MM.1S (cell line): Measurements from ENCODE around the gene OIT3.

ENCODE experiments used
- DNase-seq: peaks from one replicate; pipeline ENCODE4 v3.0.0-alpha.2; 2015
- H2AFZ ChIP-seq: fragments of 300-600 bp; sonication (generic); 2 replicates; pipeline ENCODE4 v1.6.0; 2016; ENCODE audit warnings: antibody characterized with exemption, low read length
- H3F3A ChIP-seq: fragments of 300-600 bp; sonication (generic); 2 replicates; pipeline ENCODE4 v1.6.1; 2016; ENCODE audit warnings: mild to moderate bottlenecking, antibody characterized with exemption, low read length, moderate library complexity, mixed read lengths; ENCODE audit not compliant: insufficient read depth
- H3K27ac ChIP-seq: fragments of 300-600 bp; sonication (generic); 2 replicates; pipeline ENCODE4 v1.5.1; 2016; ENCODE audit warnings: mild to moderate bottlenecking, low read length
- H3K27me3 ChIP-seq: fragments of 300-600 bp; sonication (generic); replicated peaks from 2 replicates; pipeline ENCODE4 v1.6.0; 2016; ENCODE audit warnings: low read length; ENCODE audit not compliant: insufficient read depth
- H3K36me3 ChIP-seq: fragments of 300-600 bp; sonication (generic); replicated peaks from 2 replicates; pipeline ENCODE4 v1.6.1; 2016; ENCODE audit warnings: mild to moderate bottlenecking, low read length, mixed read lengths; ENCODE audit not compliant: insufficient read depth
- H3K4me1 ChIP-seq: fragments of 300-600 bp; sonication (generic); 2 replicates; pipeline ENCODE4 v1.6.1; 2016; ENCODE audit warnings: low read length, mixed read lengths
- H3K4me2 ChIP-seq: fragments of 300-600 bp; sonication (generic); 2 replicates; pipeline ENCODE4 v1.6.0; 2016; ENCODE audit warnings: low read depth, low read length
- H3K4me3 ChIP-seq: fragments of 300-600 bp; sonication (generic); 2 replicates; pipeline ENCODE4 v1.5.1; 2016; ENCODE audit warnings: low read length, mixed read lengths
- H3K79me2 ChIP-seq: fragments of 300-600 bp; sonication (generic); 2 replicates; pipeline ENCODE4 v1.6.1; 2016; ENCODE audit warnings: mixed run types, low read length, mixed read lengths
- H3K9ac ChIP-seq: fragments of 300-600 bp; sonication (generic); 2 replicates; pipeline ENCODE4 v1.6.1; 2016; ENCODE audit warnings: low read length, mixed read lengths
- H3K9me2 ChIP-seq: fragments of 300-600 bp; sonication (generic); replicated peaks from 2 replicates; pipeline ENCODE4 v1.6.1; 2016; ENCODE audit warnings: mild to moderate bottlenecking, low read length, mixed read lengths; ENCODE audit not compliant: insufficient read depth
- H3K9me3 ChIP-seq: fragments of 300-600 bp; sonication (generic); replicated peaks from 2 replicates; pipeline ENCODE4 v1.6.1; 2016; ENCODE audit warnings: mild to moderate bottlenecking, low read length, mixed read lengths; ENCODE audit not compliant: insufficient read depth
- H4K20me1 ChIP-seq: fragments of 300-600 bp; sonication (generic); 2 replicates; pipeline ENCODE4 v1.6.1; 2016; ENCODE audit warnings: mild to moderate bottlenecking, low read length, moderate library complexity, mixed read lengths; ENCODE audit not compliant: insufficient read depth
- CTCF ChIP-seq: fragments of 300-600 bp; sonication (generic); IDR thresholded peaks from 2 replicates; pipeline ENCODE4 v1.5.1; 2016; ENCODE audit warnings: antibody characterized with exemption, low read length, mixed read lengths
- EZH2 ChIP-seq: fragments of 300-600 bp; sonication (generic); optimal IDR thresholded peaks from 2 replicates; pipeline ENCODE3; 2017; ENCODE audit warnings: low read depth, mild to moderate bottlenecking, antibody characterized with exemption, low read length, mixed read lengths
- EZH2phosphoT487 ChIP-seq: fragments of 300-600 bp; sonication (generic); IDR thresholded peaks from 2 replicates; pipeline ENCODE4 v1.6.1; 2018; ENCODE audit warnings: antibody characterized with exemption, low read length

The OIT3 gene

GRCh38 chr10:72981028-72981881 lies 87.7 kb downstream of the OIT3 start:
- H3K4me1 ChIP-seq: no peaks in the 10 kb centered on the region
- H3K4me2 ChIP-seq: no peak overlapping the region
- H3K9me3 ChIP-seq: no peaks in the 10 kb centered on the region
- no peaks in the 10 kb centered on the region for H3K27me3 ChIP-seq
- H3K27ac ChIP-seq: no peak overlapping the region
- TF ChIP-seq EZH2 (no peak), CTCF (no peak), EZH2phosphoT487 (no peak)
- H2AFZ ChIP-seq: no peak overlapping the region
- H3F3A ChIP-seq: no peaks in the 10 kb centered on the region
- no peaks in the 10 kb centered on the region for H4K20me1 ChIP-seq
- H3K79me2 ChIP-seq: no peaks in the 10 kb centered on the region
- DNase-seq: no peak
- no peaks in the 10 kb centered on the region for H3K36me3 ChIP-seq
- H3K4me3 ChIP-seq: no peak overlapping the region
- H3K9me2 ChIP-seq: no peaks in the 10 kb centered on the region
- no peak overlapping the region for H3K9ac ChIP-seq

GRCh38 chr10:72981882-72982529 lies 88.5 kb downstream of the OIT3 start:
- TF ChIP-seq EZH2phosphoT487 (no peak), CTCF (no peak)
- no peaks in the 10 kb centered on the region for H3K27me3 ChIP-seq
- H3K9me2 ChIP-seq: no peaks in the 10 kb centered on the region
- H4K20me1 ChIP-seq: no peaks in the 10 kb centered on the region
- no peak for DNase-seq
- H3K36me3 ChIP-seq: no peaks in the 10 kb centered on the region
- H3K4me1 ChIP-seq: no peaks in the 10 kb centered on the region
- H3F3A ChIP-seq: no peaks in the 10 kb centered on the region
- H2AFZ ChIP-seq: no peak overlapping the region
- no peak overlapping the region for H3K27ac ChIP-seq
- no peak overlapping the region for H3K9ac ChIP-seq
- no peak overlapping the region for H3K4me2 ChIP-seq
- no peaks in the 10 kb centered on the region for H3K79me2 ChIP-seq
- no peaks in the 10 kb centered on the region for H3K9me3 ChIP-seq
- no peak overlapping the region for H3K4me3 ChIP-seq
